Transverse colon (tissue), 4 donors: ENCODE data around the gene NCOA1. TPM values are rescaled to one million over a fixed set of nuclear protein-coding genes. Genes with fewer than 3 reads are reported as not detected.

Experiments
- DNase-seq: peaks from one replicate; pipeline ENCODE4 v3.0.0-alpha.2; 2019
- H3K27ac ChIP-seq, 4 donors: fragments of 200-600 bp; sonication (generic); 2 replicates each; pipeline ENCODE4 v1.5.1; 2016 to 2018; ENCODE audit warnings: inconsistent platforms in 4 of 4
- H3K27me3 ChIP-seq: fragments of 200-600 bp; sonication (generic); 2 replicates; pipeline ENCODE4 v1.5.1; 2017; ENCODE audit warnings: inconsistent platforms
- H3K36me3 ChIP-seq, 4 donors: fragments of 200-600 bp; sonication (generic); 2 replicates each; pipeline ENCODE4 v1.5.1; 2017 to 2019; ENCODE audit warnings: inconsistent platforms in 4 of 4
- H3K4me1 ChIP-seq, 4 donors: fragments of 200-600 bp; sonication (generic); 2 replicates each; pipeline ENCODE4 v1.5.1; 2017 to 2020; ENCODE audit warnings: inconsistent platforms in 4 of 4
- H3K4me3 ChIP-seq, 4 donors: fragments of 200-600 bp; sonication (generic); 1 replicate in 1 of 4; 2 replicates in 3 of 4; pipeline versions ENCODE4 v1.5.1 to v1.6.1; 2017 to 2019; ENCODE audit warnings: inconsistent platforms in 4 of 4
- H3K9me3 ChIP-seq, 2 donors: fragments of 200-600 bp; sonication (generic); 2 replicates each; pipeline ENCODE4 v1.5.1; 2017 to 2019; ENCODE audit warnings: inconsistent platforms in 2 of 2
- EP300 ChIP-seq: sonication (generic); formaldehyde crosslinking; IDR thresholded peaks from one replicate; pipeline ENCODE4 v1.6.1; 2017; ENCODE audit warnings: antibody characterized with exemption, low read depth
- POLR2A ChIP-seq: fragments of 450-650 bp; IDR thresholded peaks from one replicate; pipeline ENCODE4 v1.6.1; 2016; ENCODE audit warnings: antibody characterized with exemption, mild to moderate bottlenecking, moderate library complexity
- POLR2AphosphoS5 ChIP-seq, 3 donors: sonication (generic); formaldehyde crosslinking; IDR thresholded peaks; one replicate each; pipeline ENCODE4 v1.6.1; 2016; ENCODE audit warnings: antibody characterized with exemption in 3 of 3
- WGBS, 2 donors: methylation state at CpG; one replicate each; pipeline ENCODE4 v1.1.5; 2018; ENCODE audit warnings: low coverage in 1 of 2; 5-methylcytosine and 5-hydroxymethylcytosine counted together
- in situ Hi-C, 4 donors: fragments of 200-750 bp; cut with MboI; loops; one replicate each; pipeline versions ENCODE4 v1.15.0 to v1.15.1; 2017; ENCODE audit warnings: low sequenced_read_pairs in 3 of 4, low pct_ligation_motif_present in 1 of 4, low pct_unique_long_range_greater_than_20kb in 1 of 4
- intact Hi-C: fragments of 100-400 bp; cut with DNase I; formaldehyde crosslinking; loops from one replicate; pipeline ENCODE4 v1.15.1; 2023; ENCODE audit warnings: low total_unique reads
- total RNA-seq, 4 donors: library from RNA; depleted of rRNA; stranded (reverse); fragments of >200 nt; gene quantifications; one replicate each; pipeline ENCODE4 v1.1.0, GENCODE V29; 2016
- TF ChIP-seq, protein P1 (sequence below), 5 experiments: fragments of 200-600 bp in 3 of 5; fragments of 450-650 bp in 2 of 5; sonication (generic) in 3 of 5; IDR thresholded peaks; 1 replicate in 2 of 5; 2 replicates in 3 of 5; pipeline ENCODE4 v1.5.1; 2016 to 2017; ENCODE audit warnings: antibody characterized with exemption in 5 of 5, inconsistent platforms in 3 of 5, mild to moderate bottlenecking in 2 of 5, moderate library complexity in 1 of 5

NCOA1 gene
- total RNA-seq, 4 donors from 2014 or later = 32.9 to 56.5 (median 47.9) TPM

DNA sequence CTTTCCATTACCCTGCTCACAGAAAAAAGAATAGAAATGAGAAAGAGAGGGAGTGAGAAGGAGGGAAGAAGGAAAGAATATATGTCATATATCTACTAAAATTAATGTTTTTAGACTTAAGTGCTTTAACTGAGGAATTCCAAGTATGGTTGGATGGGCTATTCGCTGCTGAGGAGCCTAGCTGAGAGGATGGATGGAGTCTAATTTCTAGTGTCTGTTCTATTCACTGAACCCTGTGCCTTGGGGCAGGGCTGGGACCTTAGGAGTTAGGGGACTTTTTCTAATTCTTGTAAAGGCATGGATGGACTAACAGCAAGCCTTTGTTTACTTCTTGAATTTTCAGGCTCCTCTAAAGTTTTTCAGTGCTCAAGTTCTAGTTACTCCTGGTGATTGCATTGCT is 192.4 kb downstream of the NCOA1 start:
- in situ Hi-C loops (no loop called here), intact Hi-C loops (no loop called here)
- Histone ChIP-seq H3K9me3 (no peaks in the 10 kb centered on the region), H3K27ac (no peak overlapping the region), H3K27me3 (no peaks in the 10 kb centered on the region), H3K4me1 (no peaks in the 10 kb centered on the region), H3K4me3 (no peak overlapping the region), H3K36me3 (peaks cover 0 to 9% (median 0%) of the 10 kb centered on the region in 4 donors)
- WGBS, 2 donors = 89 to 95% methylated on average over 1 of the region's 1 CpG
- no peak for TF ChIP-seq POLR2A
- no peak for TF ChIP-seq EP300
- TF ChIP-seq, protein P1, sequence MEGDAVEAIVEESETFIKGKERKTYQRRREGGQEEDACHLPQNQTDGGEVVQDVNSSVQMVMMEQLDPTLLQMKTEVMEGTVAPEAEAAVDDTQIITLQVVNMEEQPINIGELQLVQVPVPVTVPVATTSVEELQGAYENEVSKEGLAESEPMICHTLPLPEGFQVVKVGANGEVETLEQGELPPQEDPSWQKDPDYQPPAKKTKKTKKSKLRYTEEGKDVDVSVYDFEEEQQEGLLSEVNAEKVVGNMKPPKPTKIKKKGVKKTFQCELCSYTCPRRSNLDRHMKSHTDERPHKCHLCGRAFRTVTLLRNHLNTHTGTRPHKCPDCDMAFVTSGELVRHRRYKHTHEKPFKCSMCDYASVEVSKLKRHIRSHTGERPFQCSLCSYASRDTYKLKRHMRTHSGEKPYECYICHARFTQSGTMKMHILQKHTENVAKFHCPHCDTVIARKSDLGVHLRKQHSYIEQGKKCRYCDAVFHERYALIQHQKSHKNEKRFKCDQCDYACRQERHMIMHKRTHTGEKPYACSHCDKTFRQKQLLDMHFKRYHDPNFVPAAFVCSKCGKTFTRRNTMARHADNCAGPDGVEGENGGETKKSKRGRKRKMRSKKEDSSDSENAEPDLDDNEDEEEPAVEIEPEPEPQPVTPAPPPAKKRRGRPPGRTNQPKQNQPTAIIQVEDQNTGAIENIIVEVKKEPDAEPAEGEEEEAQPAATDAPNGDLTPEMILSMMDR (IDR thresholded peaks at IDR 0.05) = no peak
- TF ChIP-seq POLR2AphosphoS5 (IDR thresholded peaks at IDR 0.05) = no peak
- DNase-seq = no peak

DNA sequence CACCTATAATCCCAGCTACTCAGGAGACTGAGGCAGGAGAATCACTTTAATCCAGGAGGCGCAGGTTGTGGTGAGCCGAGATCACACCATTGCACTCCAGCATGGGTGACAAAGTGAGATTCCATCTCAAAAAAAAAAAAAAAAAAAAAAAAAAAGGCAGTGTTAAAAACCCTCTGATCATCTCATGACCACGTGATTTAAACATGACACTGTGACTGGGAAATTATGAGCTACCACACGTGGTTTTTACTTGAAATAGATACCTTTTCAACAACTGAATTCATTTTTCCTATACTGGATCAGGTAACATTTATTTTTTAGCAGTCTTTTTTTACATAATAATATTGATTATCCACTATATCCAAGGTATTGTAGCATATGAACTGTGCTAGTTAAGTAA is 199.5 kb downstream of the NCOA1 start:
- Histone ChIP-seq H3K4me1 (no peaks in the 10 kb centered on the region), H3K36me3 (no peaks in the 10 kb centered on the region), H3K4me3 (no peak overlapping the region), H3K27me3 (no peaks in the 10 kb centered on the region), H3K27ac (no peak overlapping the region), H3K9me3 (no peaks in the 10 kb centered on the region)
- in situ Hi-C loops = no loop called here
- intact Hi-C loops = no loop called here
- DNase-seq = no peak
- WGBS, 2 donors = 89 to 97% methylated on average over 3 to 4 of the region's 4 CpGs
- TF ChIP-seq EP300 (no peak), POLR2A (no peak)
- TF ChIP-seq, protein P1 (IDR thresholded peaks at IDR 0.05) = no peak

DNA sequence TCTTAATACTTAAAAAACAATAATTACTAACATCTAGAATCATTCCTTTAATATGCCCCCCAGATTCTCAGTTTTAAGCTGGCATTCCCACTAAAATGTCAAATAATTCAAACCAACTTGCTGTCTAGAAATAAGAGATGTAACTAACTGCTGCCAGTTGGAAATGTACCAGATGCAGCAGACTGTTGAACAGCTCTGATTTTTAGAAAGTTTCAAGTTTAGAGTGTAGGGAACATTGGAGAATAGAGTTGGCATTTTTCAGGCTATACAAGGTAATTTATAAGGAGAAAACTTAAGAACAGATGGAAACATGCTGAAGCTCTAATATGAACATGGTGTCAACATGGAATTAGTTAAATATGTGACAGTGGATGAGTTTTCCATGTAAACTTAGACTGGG is 200.8 kb downstream of the NCOA1 start:
- Histone ChIP-seq H3K4me1 (no peaks in the 10 kb centered on the region), H3K36me3 (no peaks in the 10 kb centered on the region), H3K4me3 (no peak overlapping the region), H3K27ac (no peak overlapping the region), H3K9me3 (no peaks in the 10 kb centered on the region), H3K27me3 (no peaks in the 10 kb centered on the region)
- intact Hi-C loops = no loop called here
- no peak for DNase-seq
- in situ Hi-C loops = no loop called here
- TF ChIP-seq EP300 = no peak
- no peak for TF ChIP-seq POLR2A
- TF ChIP-seq, protein P1 (IDR thresholded peaks at IDR 0.05) = no peak
- TF ChIP-seq POLR2AphosphoS5 (IDR thresholded peaks at IDR 0.05) = no peak

DNA sequence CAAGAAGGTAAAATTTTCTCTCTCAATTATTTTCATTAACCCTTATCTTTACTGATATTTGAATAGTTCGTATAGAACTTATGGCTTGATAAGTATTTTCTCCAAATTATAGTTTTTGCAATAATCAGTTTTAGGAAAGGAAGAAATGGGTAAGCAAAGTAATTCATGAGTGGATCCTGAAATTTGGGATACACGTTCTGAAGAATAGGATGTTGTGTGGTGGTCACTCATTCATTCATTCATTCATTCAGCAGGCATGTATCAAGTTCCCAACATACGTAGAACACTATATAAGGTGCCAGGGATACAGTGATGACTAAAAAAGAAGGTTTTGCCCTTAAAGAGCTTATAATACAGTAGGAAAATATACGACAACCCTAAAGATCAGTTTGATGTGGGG is 206.7 kb downstream of the NCOA1 start:
- 93 to 96% methylated on average over 4 of the region's 4 CpGs for WGBS, 2 donors
- H3K9me3 ChIP-seq = no peaks in the 10 kb centered on the region
- H3K4me1 ChIP-seq = no peaks in the 10 kb centered on the region
- no peak overlapping the region for H3K4me3 ChIP-seq
- no peaks in the 10 kb centered on the region for H3K27me3 ChIP-seq
- H3K36me3 ChIP-seq = peaks cover 0 to 6% (median 0%) of the 10 kb centered on the region in 4 donors
- TF ChIP-seq, protein P1 (IDR thresholded peaks at IDR 0.05) = no peak
- TF ChIP-seq POLR2A (no peak), EP300 (no peak), POLR2AphosphoS5 (IDR thresholded peaks at IDR 0.05) (no peak)
- in situ Hi-C loops = no loop called here
- intact Hi-C loops = no loop called here
- no peak for DNase-seq
- no peak overlapping the region for H3K27ac ChIP-seq
